ENCODE measurements around the gene TMEM147.

TMEM147 gene

DNA sequence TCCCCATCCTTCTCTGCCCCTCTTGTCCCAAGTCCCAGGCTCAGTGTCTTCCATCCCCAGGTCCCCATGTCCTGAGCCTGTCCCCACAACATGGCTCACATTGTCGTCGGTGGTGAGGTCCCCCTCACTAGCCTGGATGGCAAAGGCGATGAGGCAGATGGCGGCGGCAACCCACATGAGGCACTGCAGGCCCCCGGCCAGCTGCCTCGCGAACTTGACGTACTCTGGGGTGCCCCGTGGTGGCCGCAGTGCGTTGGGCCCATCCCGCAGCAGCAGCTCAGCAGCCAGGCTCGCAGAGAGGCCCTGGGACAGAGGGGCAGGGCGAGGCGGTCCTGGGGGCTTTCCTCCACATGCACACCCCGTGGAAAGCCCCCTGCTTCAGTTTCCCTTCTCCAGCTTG lies 16.9 kb downstream of the TMEM147 start:
- POLR2A ChIA-PET: no interaction called here
- DNase-seq (ENCODE audit: extremely low spot score): no peak
- no peak for TF ChIP-seq SUZ12 (IDR thresholded peaks at IDR 0.05)
- TF ChIP-seq, protein P1, sequence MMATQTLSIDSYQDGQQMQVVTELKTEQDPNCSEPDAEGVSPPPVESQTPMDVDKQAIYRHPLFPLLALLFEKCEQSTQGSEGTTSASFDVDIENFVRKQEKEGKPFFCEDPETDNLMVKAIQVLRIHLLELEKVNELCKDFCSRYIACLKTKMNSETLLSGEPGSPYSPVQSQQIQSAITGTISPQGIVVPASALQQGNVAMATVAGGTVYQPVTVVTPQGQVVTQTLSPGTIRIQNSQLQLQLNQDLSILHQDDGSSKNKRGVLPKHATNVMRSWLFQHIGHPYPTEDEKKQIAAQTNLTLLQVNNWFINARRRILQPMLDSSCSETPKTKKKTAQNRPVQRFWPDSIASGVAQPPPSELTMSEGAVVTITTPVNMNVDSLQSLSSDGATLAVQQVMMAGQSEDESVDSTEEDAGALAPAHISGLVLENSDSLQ (IDR thresholded peaks at IDR 0.05): no peak
- no peak for TF ChIP-seq ELF4 (IDR thresholded peaks at IDR 0.05)
- no peak for TF ChIP-seq ZNF384 (IDR thresholded peaks at IDR 0.05)
- no peak for TF ChIP-seq FOXA1 (IDR thresholded peaks at IDR 0.05)
- TF ChIP-seq ARNT (IDR thresholded peaks at IDR 0.05): no peak
- no peak for TF ChIP-seq HDGF (IDR thresholded peaks at IDR 0.05; ENCODE audit: borderline replicate concordance)
- no peak for TF ChIP-seq CTBP1 (IDR thresholded peaks at IDR 0.05; ENCODE audit: borderline replicate concordance)
- TF ChIP-seq L3MBTL2 (conservative IDR thresholded peaks at IDR 0.05): no peak
- TF ChIP-seq LEF1 (IDR thresholded peaks at IDR 0.05; ENCODE audit: borderline replicate concordance): no peak
- no peak for TF ChIP-seq FOXM1 (IDR thresholded peaks at IDR 0.05; ENCODE audit: borderline replicate concordance)
- no peak for TF ChIP-seq BHLHE40 (IDR thresholded peaks at IDR 0.05; ENCODE audit: borderline replicate concordance)
- TF ChIP-seq TARDBP (IDR thresholded peaks at IDR 0.05): no peak
- CTCF ChIA-PET: no interaction called here

DNA sequence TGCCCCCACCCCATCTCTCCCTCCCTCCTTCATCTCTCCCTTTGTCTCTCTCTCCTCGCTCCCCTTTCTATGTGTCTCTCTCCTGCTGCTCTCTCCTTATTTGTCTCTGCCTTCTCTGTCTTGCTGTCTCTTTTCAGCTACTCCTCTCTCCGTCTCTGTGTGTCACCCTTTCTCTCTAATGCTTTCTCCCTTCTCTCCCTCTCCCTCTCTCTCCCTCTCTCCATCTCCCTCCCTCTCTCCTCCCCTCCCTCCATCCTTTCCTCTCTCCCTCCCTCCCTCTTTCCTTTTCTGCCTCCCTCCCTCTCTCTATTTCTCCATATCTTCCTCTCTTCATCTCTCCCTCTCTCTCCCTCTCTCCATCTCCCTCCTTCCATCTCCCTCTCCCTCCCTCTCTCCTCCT lies 17.4 kb downstream of the TMEM147 start:
- DNase-seq (ENCODE audit: extremely low spot score): no peak
- CTCF ChIA-PET: no interaction called here
- no peak for TF ChIP-seq CTBP1 (IDR thresholded peaks at IDR 0.05; ENCODE audit: borderline replicate concordance)
- TF ChIP-seq SP1 (IDR thresholded peaks at IDR 0.05): no peak
- no peak for TF ChIP-seq NFRKB (IDR thresholded peaks at IDR 0.05)
- no peak for TF ChIP-seq LEF1 (IDR thresholded peaks at IDR 0.05; ENCODE audit: borderline replicate concordance)
- TF ChIP-seq ARNT (IDR thresholded peaks at IDR 0.05): no peak
- no peak for TF ChIP-seq ZNF384 (IDR thresholded peaks at IDR 0.05)
- TF ChIP-seq, protein P1 (IDR thresholded peaks at IDR 0.05): no peak
- no peak for TF ChIP-seq FOXA1 (IDR thresholded peaks at IDR 0.05)
- TF ChIP-seq SUZ12 (IDR thresholded peaks at IDR 0.05): no peak
- TF ChIP-seq ELF4 (IDR thresholded peaks at IDR 0.05): no peak
- no peak for TF ChIP-seq HDGF (IDR thresholded peaks at IDR 0.05; ENCODE audit: borderline replicate concordance)
- POLR2A ChIA-PET: no interaction called here

DNA sequence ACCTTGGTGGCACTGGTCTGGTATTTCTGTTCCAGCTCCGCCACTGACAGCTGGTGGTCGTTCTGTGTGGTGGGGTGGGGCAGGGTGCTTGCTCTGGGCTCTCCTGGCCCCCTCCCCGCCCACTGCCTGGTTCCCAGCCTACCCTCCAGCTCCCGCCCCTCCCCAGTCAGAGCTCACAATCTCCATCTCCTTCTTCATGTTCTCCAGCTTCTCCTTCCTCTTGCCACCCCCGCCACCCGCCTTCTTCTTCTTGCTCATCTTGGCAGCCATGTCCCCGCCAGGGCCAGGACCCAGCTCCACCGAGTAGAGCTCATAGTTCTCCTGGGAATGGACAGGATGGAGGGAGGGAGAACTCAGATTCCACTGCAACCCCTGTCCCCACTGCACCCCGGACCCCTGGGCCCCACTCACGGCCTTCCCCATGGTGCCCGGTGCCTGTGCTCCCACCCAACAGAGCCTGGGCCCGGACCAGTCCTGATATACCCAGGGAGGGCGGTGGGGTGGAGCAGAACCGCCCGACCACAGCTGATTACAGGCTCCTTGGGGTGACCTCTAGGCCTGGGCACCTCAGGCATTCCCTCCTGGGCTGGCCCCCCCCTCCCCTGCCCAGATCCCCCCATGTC lies 17.9 kb downstream of the TMEM147 start, which contains the start of gene ATP4A:
TSS of gene ATP4A (minus strand) at position 452 of the 623 bp plus-strand sequence. CDS start at position 423, 29 bp downstream.
- no peak for DNase-seq (ENCODE audit: extremely low spot score)
- no peak for TF ChIP-seq FOXM1 (IDR thresholded peaks at IDR 0.05; ENCODE audit: borderline replicate concordance)
- no peak for TF ChIP-seq HDGF (IDR thresholded peaks at IDR 0.05; ENCODE audit: borderline replicate concordance)
- TF ChIP-seq ELF4 (IDR thresholded peaks at IDR 0.05): no peak
- no peak for TF ChIP-seq CTBP1 (IDR thresholded peaks at IDR 0.05; ENCODE audit: borderline replicate concordance)
- TF ChIP-seq, protein P1 (IDR thresholded peaks at IDR 0.05): no peak
- ChIA-PET POLR2A (no interaction called here), CTCF (interaction anchor here (0.6 kb wide), 1 partner anchor 131 kb away, joined by 3 read pairs; no protein-coding TSS in a partner anchor)

- ChIA-PET CTCF (interaction anchor here (0.7 kb wide), 1 partner anchor 17 kb away, joined by 7 read pairs; no protein-coding TSS in a partner anchor), POLR2A (no interaction called here)
- no peak for TF ChIP-seq FOXM1 (IDR thresholded peaks at IDR 0.05; ENCODE audit: borderline replicate concordance)
- no peak for TF ChIP-seq LEF1 (IDR thresholded peaks at IDR 0.05; ENCODE audit: borderline replicate concordance)
- TF ChIP-seq SP1 (IDR thresholded peaks at IDR 0.05): no peak
- DNase-seq (ENCODE audit: extremely low spot score): no peak
These were observed 19.8 kb downstream of the TMEM147 start for GRCh38 chr19:35565016-35565856.

- ChIA-PET CTCF (no interaction called here), POLR2A (no interaction called here)
- TF ChIP-seq HDGF (IDR thresholded peaks at IDR 0.05; ENCODE audit: borderline replicate concordance): no peak
- TF ChIP-seq SUZ12 (IDR thresholded peaks at IDR 0.05): no peak
- no peak for TF ChIP-seq BHLHE40 (IDR thresholded peaks at IDR 0.05; ENCODE audit: borderline replicate concordance)
- no peak for TF ChIP-seq FOXK2 (IDR thresholded peaks at IDR 0.05)
- no peak for TF ChIP-seq FOXM1 (IDR thresholded peaks at IDR 0.05; ENCODE audit: borderline replicate concordance)
- no peak for TF ChIP-seq NFRKB (IDR thresholded peaks at IDR 0.05)
- no peak for TF ChIP-seq SP1 (IDR thresholded peaks at IDR 0.05)
- TF ChIP-seq ZNF384 (IDR thresholded peaks at IDR 0.05): no peak
- no peak for TF ChIP-seq FOXA1 (IDR thresholded peaks at IDR 0.05)
- TF ChIP-seq LEF1 (IDR thresholded peaks at IDR 0.05; ENCODE audit: borderline replicate concordance): no peak
- no peak for TF ChIP-seq TARDBP (IDR thresholded peaks at IDR 0.05)
- no peak for TF ChIP-seq L3MBTL2 (conservative IDR thresholded peaks at IDR 0.05)
- no peak for TF ChIP-seq CTBP1 (IDR thresholded peaks at IDR 0.05; ENCODE audit: borderline replicate concordance)
- TF ChIP-seq, protein P1 (IDR thresholded peaks at IDR 0.05): no peak
- DNase-seq (ENCODE audit: extremely low spot score): no peak
These were observed 21.3 kb downstream of the TMEM147 start for GRCh38 chr19:35566738-35567137.
